Stomach smooth muscle (tissue), 2 donors: Measurements from ENCODE around the gene KHNYN.

Source experiments
- H3K27ac ChIP-seq: one replicate; pipeline ENCODE4 v1.7.0; 2013; ENCODE audit warnings: mild to moderate bottlenecking, low read length, inconsistent platforms
- H3K27me3 ChIP-seq, 2 donors: one replicate each; pipeline ENCODE4 v1.7.0; 2013; ENCODE audit warnings: low read length in 2 of 2; ENCODE audit not compliant: insufficient read depth in 2 of 2, control insufficient read depth in 1 of 2
- H3K36me3 ChIP-seq, 2 donors: one replicate each; pipeline ENCODE4 v1.7.0; 2013; ENCODE audit warnings: low read length in 2 of 2; ENCODE audit not compliant: control insufficient read depth in 2 of 2, insufficient read depth in 2 of 2
- H3K4me1 ChIP-seq: one replicate; pipeline ENCODE4 v1.7.0; 2013; ENCODE audit warnings: low read length; ENCODE audit not compliant: control insufficient read depth, insufficient read depth
- H3K4me3 ChIP-seq, 2 donors: one replicate each; pipeline ENCODE4 v1.7.0; 2013; ENCODE audit warnings: low read length in 2 of 2
- H3K9ac ChIP-seq, 2 donors: one replicate each; pipeline ENCODE4 v1.7.0; 2013; ENCODE audit warnings: low read length in 2 of 2, mild to moderate bottlenecking in 1 of 2
- H3K9me3 ChIP-seq, 2 donors: one replicate each; pipeline ENCODE4 v1.7.0; 2013; ENCODE audit warnings: low read length in 2 of 2; ENCODE audit not compliant: control insufficient read depth in 2 of 2
- donor health status: healthy.
- donor health status: Pancreatic carcinoma.

Gene KHNYN

GRCh38 chr14:24415421-24416253 lies 14.1 kb upstream of the KHNYN start:
- peaks cover 0 to 27% of the 10 kb centered on the region in 2 donors for H3K36me3 ChIP-seq
- H3K27ac ChIP-seq: no peak overlapping the region
- peaks cover 3% of the 10 kb centered on the region for H3K4me1 ChIP-seq
- no peaks in the 10 kb centered on the region for H3K9me3 ChIP-seq
- no peak overlapping the region for H3K4me3 ChIP-seq
- no peak overlapping the region for H3K9ac ChIP-seq
- peaks cover 3% of the 10 kb centered on the region in 2 donors for H3K27me3 ChIP-seq

GRCh38 chr14:24416254-24416931 lies 13.4 kb upstream of the KHNYN start:
- H3K27me3 ChIP-seq: peaks cover 3 to 7% of the 10 kb centered on the region in 2 donors

GRCh38 chr14:24416932-24417619 lies 12.7 kb upstream of the KHNYN start:
- Histone ChIP-seq H3K9me3 (no peaks in the 10 kb centered on the region), H3K4me3 (no peak overlapping the region), H3K4me1 (peaks cover 3% of the 10 kb centered on the region), H3K27me3 (peaks cover 3 to 7% of the 10 kb centered on the region in 2 donors), H3K27ac (no peak overlapping the region), H3K9ac (no peak overlapping the region), H3K36me3 (peaks cover 0 to 21% of the 10 kb centered on the region in 2 donors)

More at GRCh38 chr14:24416254-24416931, 13.4 kb upstream of the KHNYN start:
- H3K4me1 ChIP-seq: peaks cover 3% of the 10 kb centered on the region
- H3K9me3 ChIP-seq: no peaks in the 10 kb centered on the region
- peaks cover 0 to 21% of the 10 kb centered on the region in 2 donors for H3K36me3 ChIP-seq
- no peak overlapping the region for H3K4me3 ChIP-seq
- no peak overlapping the region for H3K9ac ChIP-seq
- H3K27ac ChIP-seq: no peak overlapping the region

GRCh38 chr14:24417832-24418491 lies 11.8 kb upstream of the KHNYN start:
- no peak overlapping the region for H3K27ac ChIP-seq
- H3K9ac ChIP-seq: no peak overlapping the region
- no peak overlapping the region for H3K4me3 ChIP-seq
- no peaks in the 10 kb centered on the region for H3K9me3 ChIP-seq
- H3K36me3 ChIP-seq: peaks cover 0 to 18% of the 10 kb centered on the region in 2 donors
- peaks cover 3% of the 10 kb centered on the region for H3K4me1 ChIP-seq
- H3K27me3 ChIP-seq: peaks cover 7 to 12% of the 10 kb centered on the region in 2 donors

GRCh38 chr14:24418492-24418873 lies 11.3 kb upstream of the KHNYN start:
- peaks cover 0 to 15% of the 10 kb centered on the region in 2 donors for H3K36me3 ChIP-seq
- no peak overlapping the region for H3K9ac ChIP-seq
- no peak overlapping the region for H3K27ac ChIP-seq
- peaks cover 3% of the 10 kb centered on the region for H3K4me1 ChIP-seq
- peaks cover 7 to 12% of the 10 kb centered on the region in 2 donors for H3K27me3 ChIP-seq
- H3K9me3 ChIP-seq: no peaks in the 10 kb centered on the region
- no peak overlapping the region for H3K4me3 ChIP-seq

GRCh38 chr14:24422261-24422660 lies 7.5 kb upstream of the KHNYN start:
- H3K9ac ChIP-seq: peak overlapping the region in 1 of 2 donors; percentile 21
- H3K27ac ChIP-seq: no peak overlapping the region
- peaks cover 5% of the 10 kb centered on the region for H3K4me1 ChIP-seq
- H3K27me3 ChIP-seq: peaks cover 7 to 12% of the 10 kb centered on the region in 2 donors
- no peaks in the 10 kb centered on the region for H3K36me3 ChIP-seq
- no peaks in the 10 kb centered on the region for H3K9me3 ChIP-seq
- no peak overlapping the region for H3K4me3 ChIP-seq

GRCh38 chr14:24422694-24423601 lies 6.8 kb upstream of the KHNYN start:
- Histone ChIP-seq H3K4me3 (no peak overlapping the region), H3K27me3 (peaks cover 7 to 12% of the 10 kb centered on the region in 2 donors), H3K9ac (peak overlapping the region in 1 of 2 donors; percentile 21), H3K4me1 (peaks cover 5% of the 10 kb centered on the region), H3K27ac (no peak overlapping the region), H3K9me3 (no peaks in the 10 kb centered on the region), H3K36me3 (no peaks in the 10 kb centered on the region)

- peaks cover 3 to 9% of the 10 kb centered on the region in 2 donors for H3K27me3 ChIP-seq
- peaks cover 15% of the 10 kb centered on the region for H3K4me1 ChIP-seq
- H3K36me3 ChIP-seq: no peaks in the 10 kb centered on the region
- no peak overlapping the region for H3K27ac ChIP-seq
- H3K4me3 ChIP-seq: no peak overlapping the region
- no peaks in the 10 kb centered on the region for H3K9me3 ChIP-seq
- H3K9ac ChIP-seq: no peak overlapping the region
Observed at GRCh38 chr14:24425704-24426103, 4.0 kb upstream of the KHNYN start.

- peaks cover under 1 to 9% of the 10 kb centered on the region in 2 donors for H3K27me3 ChIP-seq
- no peak overlapping the region for H3K9ac ChIP-seq
- no peak overlapping the region for H3K27ac ChIP-seq
- H3K4me3 ChIP-seq: no peak overlapping the region
- H3K9me3 ChIP-seq: no peaks in the 10 kb centered on the region
- H3K36me3 ChIP-seq: peaks cover 0 to 2% of the 10 kb centered on the region in 2 donors
- peaks cover 22% of the 10 kb centered on the region for H3K4me1 ChIP-seq
Observed at GRCh38 chr14:24426150-24426911, 3.4 kb upstream of the KHNYN start.
